Breast epithelium (tissue), 4 donors: ENCODE data around the gene LHX6. TPM values are rescaled to one million over a fixed set of nuclear protein-coding genes. Genes with fewer than 3 reads are reported as not detected.

Source experiments
- DNase-seq, 2 donors: peaks; one replicate each; pipeline ENCODE4 v3.0.0-alpha.2; 2019; ENCODE audit warnings: low spot score in 2 of 2
- H3K27ac ChIP-seq, 2 donors: fragments of 200-600 bp; sonication (generic) in 1 of 2; one replicate each; pipeline ENCODE4 v1.5.1; 2016 to 2019; ENCODE audit warnings: mild to moderate bottlenecking in 1 of 2
- H3K27me3 ChIP-seq, 2 donors: fragments of 200-600 bp; sonication (generic) in 1 of 2; one replicate each; pipeline versions ENCODE4 v1.5.1 to v1.6.0; 2017 to 2019; ENCODE audit warnings: control low read depth in 1 of 2, mild to moderate bottlenecking in 1 of 2
- H3K36me3 ChIP-seq: fragments of 200-600 bp; one replicate; pipeline ENCODE4 v1.5.1; 2019
- H3K4me1 ChIP-seq, 2 donors: fragments of 200-600 bp; sonication (generic); one replicate each; pipeline ENCODE4 v1.5.1; 2016 to 2019; ENCODE audit warnings: control low read depth in 1 of 2
- H3K4me3 ChIP-seq, 3 donors: fragments of 200-600 bp; sonication (generic); 1 replicate in 2 of 3; 2 replicates in 1 of 3; pipeline ENCODE4 v1.5.1; 2016 to 2019; ENCODE audit warnings: mild to moderate bottlenecking in 3 of 3, moderate library complexity in 2 of 3
- H3K9me3 ChIP-seq, 2 donors: fragments of 200-600 bp; sonication (generic) in 1 of 2; one replicate each; pipeline ENCODE4 v1.5.1; 2016 to 2019; ENCODE audit warnings: control low read depth in 1 of 2
- POLR2A ChIP-seq: fragments of 450-650 bp; IDR thresholded peaks from one replicate; pipeline ENCODE4 v1.6.1; 2016; ENCODE audit warnings: antibody characterized with exemption, mild to moderate bottlenecking, moderate library complexity
- POLR2AphosphoS5 ChIP-seq, 3 donors: sonication (generic); formaldehyde crosslinking; IDR thresholded peaks; one replicate each; pipeline ENCODE4 v1.6.1; 2017; ENCODE audit warnings: antibody characterized with exemption in 3 of 3
- intact Hi-C: fragments of 100-400 bp; cut with DNase I; formaldehyde crosslinking; loops from one replicate; pipeline ENCODE4 v1.15.1; 2023; ENCODE audit warnings: low total_unique reads
- total RNA-seq, 3 donors: library from RNA; depleted of rRNA; stranded (reverse); fragments of >200 nt; gene quantifications; one replicate each; pipeline ENCODE4 v1.1.0, GENCODE V29; 2016
- TF ChIP-seq, protein P1 (sequence below), 3 donors: fragments of 450-650 bp; IDR thresholded peaks; one replicate each; pipeline ENCODE4 v1.5.1; 2016 to 2017; ENCODE audit warnings: antibody characterized with exemption in 3 of 3, mild to moderate bottlenecking in 3 of 3, moderate library complexity in 3 of 3

Gene LHX6
- total RNA-seq, 3 donors from 2014 or later: 1.8 to 9.8 (median 4.8) TPM

DNA sequence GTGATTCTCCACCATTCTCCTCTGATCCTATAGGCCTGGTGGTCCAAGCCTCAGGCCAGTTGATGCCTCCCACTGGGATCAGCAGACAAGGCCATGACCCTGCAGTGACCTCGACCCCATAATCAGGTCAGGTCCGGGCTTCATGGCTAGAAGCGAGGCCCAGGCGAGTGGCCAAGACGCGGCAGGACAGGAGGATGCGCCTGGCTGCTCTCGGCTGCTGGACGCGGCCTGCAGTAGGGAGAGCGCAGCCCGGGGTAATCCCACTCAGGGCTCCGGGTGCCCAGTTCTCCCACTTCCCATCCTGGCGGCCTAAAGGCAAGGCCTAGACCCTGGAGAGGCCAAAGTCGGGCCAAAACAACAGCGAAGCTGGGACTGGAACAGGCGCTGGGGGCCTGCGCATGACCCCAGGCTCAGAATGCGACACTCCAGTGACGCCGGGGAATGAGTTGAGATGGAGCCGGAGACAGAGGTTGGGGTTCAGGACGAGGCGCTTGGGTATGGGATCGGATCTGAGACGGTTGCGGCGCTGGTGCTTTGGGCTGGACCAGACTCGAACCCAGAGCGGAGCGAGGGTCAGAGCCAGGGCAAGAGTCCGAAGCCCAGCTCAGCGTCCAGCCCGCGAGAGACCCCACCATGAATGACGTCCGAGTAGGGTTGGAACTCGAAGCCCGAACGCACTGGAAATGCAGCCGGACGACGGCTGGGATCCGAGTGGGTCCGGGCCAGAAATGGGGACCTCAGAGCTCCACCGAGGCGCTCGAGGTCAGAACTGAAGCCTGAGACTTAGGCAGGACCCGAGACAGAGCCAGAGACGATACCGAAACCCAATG lies 3.2 kb downstream of the LHX6 start:
- TF ChIP-seq, protein P1, sequence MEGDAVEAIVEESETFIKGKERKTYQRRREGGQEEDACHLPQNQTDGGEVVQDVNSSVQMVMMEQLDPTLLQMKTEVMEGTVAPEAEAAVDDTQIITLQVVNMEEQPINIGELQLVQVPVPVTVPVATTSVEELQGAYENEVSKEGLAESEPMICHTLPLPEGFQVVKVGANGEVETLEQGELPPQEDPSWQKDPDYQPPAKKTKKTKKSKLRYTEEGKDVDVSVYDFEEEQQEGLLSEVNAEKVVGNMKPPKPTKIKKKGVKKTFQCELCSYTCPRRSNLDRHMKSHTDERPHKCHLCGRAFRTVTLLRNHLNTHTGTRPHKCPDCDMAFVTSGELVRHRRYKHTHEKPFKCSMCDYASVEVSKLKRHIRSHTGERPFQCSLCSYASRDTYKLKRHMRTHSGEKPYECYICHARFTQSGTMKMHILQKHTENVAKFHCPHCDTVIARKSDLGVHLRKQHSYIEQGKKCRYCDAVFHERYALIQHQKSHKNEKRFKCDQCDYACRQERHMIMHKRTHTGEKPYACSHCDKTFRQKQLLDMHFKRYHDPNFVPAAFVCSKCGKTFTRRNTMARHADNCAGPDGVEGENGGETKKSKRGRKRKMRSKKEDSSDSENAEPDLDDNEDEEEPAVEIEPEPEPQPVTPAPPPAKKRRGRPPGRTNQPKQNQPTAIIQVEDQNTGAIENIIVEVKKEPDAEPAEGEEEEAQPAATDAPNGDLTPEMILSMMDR (IDR thresholded peaks at IDR 0.05): no peak
- TF ChIP-seq POLR2AphosphoS5 (IDR thresholded peaks at IDR 0.05): no peak
- TF ChIP-seq POLR2A: no peak
- DNase-seq: no peak
- H3K36me3 ChIP-seq: no peaks in the 10 kb centered on the region
- peaks cover 3 to 5% of the 10 kb centered on the region in 2 donors for H3K4me1 ChIP-seq
- intact Hi-C loops: no loop called here
- H3K27me3 ChIP-seq: peaks cover 13 to 82% of the 10 kb centered on the region in 2 donors
- no peaks in the 10 kb centered on the region for H3K9me3 ChIP-seq
- H3K27ac ChIP-seq: no peak overlapping the region
- peak overlapping the region; percentile 15 to 57 (median 21) for H3K4me3 ChIP-seq

DNA sequence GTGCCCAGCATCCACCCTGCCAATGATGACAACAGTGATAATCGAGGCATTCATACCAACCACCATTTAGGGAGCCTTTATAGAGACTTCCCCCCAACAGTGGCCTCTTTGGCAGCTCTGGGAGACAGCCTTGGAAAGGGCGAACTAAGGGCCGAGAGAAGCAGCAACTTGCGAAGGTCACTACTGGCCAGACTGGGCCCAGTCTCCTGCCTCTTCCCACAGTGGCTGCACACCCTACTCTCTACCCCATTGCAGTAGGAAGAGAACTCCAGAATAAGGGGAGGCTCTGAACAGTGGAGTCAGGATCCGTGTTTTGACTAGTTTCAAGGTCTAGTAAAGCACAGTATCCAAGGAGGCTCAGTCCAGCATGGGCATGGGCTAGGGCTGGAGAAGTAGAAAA lies 5.3 kb downstream of the LHX6 start:
- Histone ChIP-seq H3K27ac (no peak overlapping the region), H3K36me3 (no peaks in the 10 kb centered on the region), H3K4me3 (no peak overlapping the region), H3K4me1 (peaks cover 13 to 18% of the 10 kb centered on the region in 2 donors), H3K27me3 (peaks cover 12 to 86% of the 10 kb centered on the region in 2 donors), H3K9me3 (no peaks in the 10 kb centered on the region)
- intact Hi-C loops: loop anchor here (5.0 kb wide), 1 partner anchor 1229 kb away; no protein-coding TSS in a partner anchor
- TF ChIP-seq POLR2A (no peak), POLR2AphosphoS5 (IDR thresholded peaks at IDR 0.05) (no peak)
- TF ChIP-seq, protein P1 (IDR thresholded peaks at IDR 0.05): no peak
- no peak for DNase-seq

DNA sequence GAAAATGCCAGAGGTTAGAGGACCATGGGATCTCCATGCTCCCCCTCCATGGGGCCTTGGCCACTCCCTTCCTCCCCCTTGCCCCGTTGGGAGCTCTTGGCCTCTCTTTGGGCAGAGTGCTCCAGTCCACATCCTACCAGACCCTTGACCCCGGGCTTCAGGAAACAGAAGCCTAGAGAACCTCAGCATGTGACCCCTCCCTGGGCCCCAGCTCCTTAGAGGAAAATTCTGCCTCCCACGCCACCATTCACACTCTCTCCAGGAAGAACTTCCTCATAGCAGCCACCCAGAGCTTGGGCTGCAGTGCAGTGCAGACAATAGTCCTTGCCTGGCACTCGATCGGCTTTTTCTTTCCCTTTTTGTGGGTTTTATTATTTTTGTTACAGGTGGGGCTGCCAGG lies 6.0 kb downstream of the LHX6 start:
- TF ChIP-seq, protein P1 (IDR thresholded peaks at IDR 0.05): no peak
- TF ChIP-seq POLR2A (no peak), POLR2AphosphoS5 (IDR thresholded peaks at IDR 0.05) (no peak)
- Histone ChIP-seq H3K27ac (no peak overlapping the region), H3K4me1 (peaks cover 12 to 14% of the 10 kb centered on the region in 2 donors), H3K27me3 (peaks cover 7 to 86% of the 10 kb centered on the region in 2 donors), H3K4me3 (no peak overlapping the region), H3K9me3 (no peaks in the 10 kb centered on the region), H3K36me3 (no peaks in the 10 kb centered on the region)
- no peak for DNase-seq
- intact Hi-C loops: loop anchor here (5.0 kb wide), 1 partner anchor 1230 kb away; no protein-coding TSS in a partner anchor

- Histone ChIP-seq H3K4me3 (no peak overlapping the region), H3K9me3 (no peaks in the 10 kb centered on the region), H3K27ac (no peak overlapping the region), H3K27me3 (peaks cover 3 to 86% of the 10 kb centered on the region in 2 donors), H3K4me1 (peaks cover 12 to 14% of the 10 kb centered on the region in 2 donors), H3K36me3 (no peaks in the 10 kb centered on the region)
- intact Hi-C loops: loop anchor here (5.0 kb wide), 1 partner anchor 1231 kb away; no protein-coding TSS in a partner anchor
- DNase-seq: no peak
- TF ChIP-seq POLR2AphosphoS5 (IDR thresholded peaks at IDR 0.05): no peak
- TF ChIP-seq POLR2A: no peak
- TF ChIP-seq, protein P1 (IDR thresholded peaks at IDR 0.05): no peak
Measured at GRCh38 chr9:122221183-122221811, 7.5 kb downstream of the LHX6 start.
